Measurements from ENCODE around the gene RBM23.

- no peak for TF ChIP-seq EP300 (IDR thresholded peaks at IDR 0.05)
- no peak for TF ChIP-seq JUN (IDR thresholded peaks at IDR 0.05)
- TF ChIP-seq ESRRA (IDR thresholded peaks at IDR 0.05; ENCODE audit: borderline replicate concordance, low read length) = no peak
- no peak for TF ChIP-seq CTCF (IDR thresholded peaks at IDR 0.05)
- no peak for TF ChIP-seq POLR2A (IDR thresholded peaks at IDR 0.05; ENCODE audit: low read length)
- TF ChIP-seq ATOH8 (CRISPR knock-in tag; IDR thresholded peaks at IDR 0.05; ENCODE audit: low read depth) = no peak
- TF ChIP-seq GATA3 (IDR thresholded peaks at IDR 0.05; ENCODE audit: borderline replicate concordance) = no peak
- no peak for TF ChIP-seq MAX (IDR thresholded peaks at IDR 0.05)
- no peak for TF ChIP-seq HOXA7 (CRISPR knock-in tag; IDR thresholded peaks at IDR 0.05)
- no peak for TF ChIP-seq HOXB5 (CRISPR knock-in tag; IDR thresholded peaks at IDR 0.05)
- no peak for TF ChIP-seq CEBPB (IDR thresholded peaks at IDR 0.05)
- no peak for TF ChIP-seq TP53 (CRISPR knock-in tag; IDR thresholded peaks at IDR 0.05)
- TF ChIP-seq BHLHE40 (IDR thresholded peaks at IDR 0.05; ENCODE audit: low read depth, low read length) = no peak
Observed at GRCh38 chr14:22844221-22845102, 74.5 kb downstream of the RBM23 start.
